ENCODE results near the gene CREB3L2.
"Not testable (repeated sequence)": the region's sequence is repeated elsewhere in the genome, so short reads cannot be mapped to it uniquely, and the experiment has no call there.

The CREB3L2 gene

GRCh38 chr7:137968339-137968738, 33.5 kb downstream of the CREB3L2 start:
- DNase-seq (ENCODE audit: low spot score) = not testable (repeated sequence)

- DNase-seq (ENCODE audit: low spot score) = no peak
These were observed 34.5 kb downstream of the CREB3L2 start for GRCh38 chr7:137967143-137968018.

- no peak for DNase-seq (ENCODE audit: low spot score)
These were observed 35.2 kb downstream of the CREB3L2 start for GRCh38 chr7:137966641-137967142.

GRCh38 chr7:137965942-137966640, 35.8 kb downstream of the CREB3L2 start:
- DNase-seq (ENCODE audit: low spot score) = no peak

DNA sequence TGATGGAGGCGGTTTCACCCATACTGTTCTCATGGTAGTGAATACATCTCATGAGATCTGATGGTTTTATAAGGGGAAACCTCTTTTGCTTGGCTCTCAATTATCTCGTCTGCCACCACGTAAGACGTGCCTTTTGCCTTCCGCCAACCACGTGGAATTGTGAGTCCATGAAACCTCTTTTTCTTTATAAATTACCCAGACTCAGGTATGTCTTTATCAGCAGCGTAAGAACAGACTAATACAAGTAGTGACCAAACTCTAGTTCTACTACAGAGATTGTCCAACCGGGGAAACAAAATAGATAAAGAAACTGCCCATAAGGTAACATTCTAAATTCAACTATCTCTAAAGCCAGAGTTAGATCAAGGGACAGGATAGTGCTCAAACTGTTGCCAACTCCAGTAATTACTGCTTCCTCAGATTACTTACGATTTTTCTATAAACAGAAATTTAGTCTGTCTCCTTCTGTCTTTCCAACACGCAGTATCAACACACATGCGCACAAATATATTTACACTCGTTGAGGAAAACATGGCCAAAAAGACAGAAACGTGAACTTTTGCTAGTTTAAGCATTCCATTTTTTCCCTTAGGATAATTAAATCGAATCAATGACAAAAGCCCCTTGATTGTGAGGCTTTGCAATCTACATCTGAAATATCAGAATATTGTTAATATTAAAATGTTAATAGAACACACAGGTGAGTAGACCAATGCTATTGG, 36.9 kb downstream of the CREB3L2 start:
- DNase-seq (ENCODE audit: low spot score) = no peak

- no peak for DNase-seq (ENCODE audit: low spot score)
These were observed 38.9 kb downstream of the CREB3L2 start for GRCh38 chr7:137962875-137963507.

GRCh38 chr7:137962491-137962874, 39.4 kb downstream of the CREB3L2 start:
- DNase-seq (ENCODE audit: low spot score) = no peak

GRCh38 chr7:137961200-137962177, 40.4 kb downstream of the CREB3L2 start:
- DNase-seq (ENCODE audit: low spot score) = no peak

DNA sequence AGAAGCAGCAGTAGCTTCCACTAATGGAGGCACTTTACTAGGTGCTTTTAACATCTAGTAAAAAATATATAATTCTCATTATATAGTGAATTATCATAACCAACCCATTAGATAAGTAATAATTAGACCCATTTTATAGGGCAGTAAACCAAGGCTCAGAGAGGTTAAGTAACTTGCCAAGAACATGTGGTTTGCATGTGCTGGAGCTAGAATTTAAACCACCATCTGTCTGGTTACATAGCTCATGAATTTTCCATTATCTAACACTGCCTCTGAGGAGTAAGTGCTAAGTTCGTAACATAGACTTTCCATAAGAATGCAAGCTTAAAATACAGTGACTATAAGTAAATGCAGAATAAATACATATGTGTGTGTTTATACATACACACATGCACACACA, 41.9 kb downstream of the CREB3L2 start:
- no peak for DNase-seq (ENCODE audit: low spot score)

DNA sequence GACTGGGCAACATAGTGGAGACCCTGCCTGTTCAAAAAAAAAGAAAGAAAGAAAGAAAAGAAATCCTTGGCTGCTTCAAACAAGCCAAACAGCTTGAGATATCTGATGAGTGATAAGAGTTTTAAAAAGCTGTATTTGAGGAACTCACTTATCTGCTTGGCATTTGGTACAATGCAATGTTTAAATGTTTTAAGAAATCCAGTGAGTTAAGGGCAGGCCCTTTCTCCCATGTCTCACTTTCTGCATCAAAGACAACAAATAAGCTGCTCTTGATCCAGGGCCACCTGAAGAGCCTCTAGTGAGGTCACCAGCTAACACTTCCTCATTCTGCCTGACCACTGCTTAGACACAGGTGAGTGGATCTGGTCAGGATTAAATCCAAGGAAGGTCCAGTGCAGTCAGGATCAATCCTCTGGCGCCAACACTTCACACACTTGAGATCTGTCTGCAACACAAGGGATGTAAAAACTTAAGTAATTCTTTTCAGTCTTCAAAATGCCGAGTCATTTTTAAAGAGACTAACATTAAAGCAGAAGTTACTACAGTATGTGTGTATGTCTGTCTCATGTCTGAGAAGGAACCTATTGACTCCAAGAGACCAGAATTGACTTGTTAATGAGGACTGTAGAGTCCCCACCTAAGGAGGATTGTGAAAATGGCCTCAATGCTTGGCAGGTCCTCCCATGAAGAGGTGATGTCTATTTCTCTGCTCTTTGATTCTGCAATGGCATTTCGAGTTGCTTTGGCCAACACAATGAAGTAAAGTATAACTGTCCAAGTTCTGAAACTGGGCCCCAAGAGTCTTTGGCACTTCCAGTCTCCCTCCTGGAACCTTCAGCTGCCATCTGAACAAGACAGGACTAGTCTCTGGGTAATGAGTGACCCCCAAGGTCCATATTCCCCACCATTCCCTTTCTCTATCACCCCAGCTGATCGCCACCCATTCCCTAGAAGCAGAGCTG, 43.1 kb downstream of the CREB3L2 start:
- DNase-seq (ENCODE audit: low spot score) = no peak

GRCh38 chr7:137957887-137958286, 44.0 kb downstream of the CREB3L2 start:
- DNase-seq (ENCODE audit: low spot score) = no peak

DNA sequence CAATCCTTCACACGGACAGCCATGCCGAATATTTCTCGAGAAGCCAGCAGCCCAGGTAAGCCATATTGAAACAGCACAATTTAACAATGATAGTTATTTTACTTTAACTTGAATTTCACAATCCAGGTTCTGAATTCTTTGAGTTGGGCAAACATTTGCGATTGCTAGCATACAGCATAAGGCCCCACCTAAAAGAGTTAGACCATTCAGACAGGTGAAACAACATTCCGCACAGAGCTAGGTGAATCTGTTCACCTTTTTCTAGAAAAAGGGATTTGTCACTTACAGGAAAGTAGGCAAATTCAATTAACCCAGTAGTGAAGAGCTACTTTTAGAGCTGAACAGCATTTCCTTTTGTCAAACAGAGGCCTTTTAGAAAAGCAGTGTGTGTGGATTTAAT, 45.3 kb downstream of the CREB3L2 start:
- no peak for DNase-seq (ENCODE audit: low spot score)

GRCh38 chr7:137956183-137956582, 45.7 kb downstream of the CREB3L2 start:
- DNase-seq (ENCODE audit: low spot score) = no peak

- no peak for DNase-seq (ENCODE audit: low spot score)
These were observed 47.3 kb downstream of the CREB3L2 start for GRCh38 chr7:137954614-137955013.

- DNase-seq (ENCODE audit: low spot score) = no peak
These were observed 48.0 kb downstream of the CREB3L2 start for GRCh38 chr7:137953665-137954470.

DNA sequence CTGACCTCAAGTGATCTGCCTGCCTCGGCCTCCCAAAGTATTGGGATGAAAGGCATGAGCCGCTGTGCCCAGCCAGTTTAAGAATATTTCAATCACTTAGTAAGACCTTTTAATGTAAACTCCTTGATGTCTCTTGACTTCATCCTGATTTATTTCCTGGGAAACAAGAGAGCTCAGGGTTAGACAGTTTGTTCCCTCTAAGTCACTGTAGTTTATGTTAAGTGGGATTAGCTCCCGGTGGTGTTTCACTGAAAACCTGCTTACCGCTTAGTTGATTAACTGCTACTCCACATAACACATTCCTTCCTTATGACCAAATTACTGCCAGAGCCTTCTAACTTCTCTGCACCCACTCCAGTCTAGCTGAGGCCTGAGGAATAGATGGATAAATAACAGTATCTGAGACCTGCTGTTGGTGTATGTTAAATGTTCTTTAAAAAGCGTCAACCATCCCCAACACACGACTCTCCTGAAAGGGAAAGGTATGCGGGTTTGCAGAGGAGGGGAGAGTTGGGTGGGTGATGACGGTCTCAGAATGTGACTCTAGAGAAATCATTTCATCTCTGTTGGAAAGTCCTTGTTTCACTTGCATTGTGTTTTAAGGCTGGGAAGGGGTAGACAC, 48.7 kb downstream of the CREB3L2 start:
- DNase-seq (ENCODE audit: low spot score) = no peak

GRCh38 chr7:137952426-137952805, 49.5 kb downstream of the CREB3L2 start:
- DNase-seq (ENCODE audit: low spot score) = no peak

DNA sequence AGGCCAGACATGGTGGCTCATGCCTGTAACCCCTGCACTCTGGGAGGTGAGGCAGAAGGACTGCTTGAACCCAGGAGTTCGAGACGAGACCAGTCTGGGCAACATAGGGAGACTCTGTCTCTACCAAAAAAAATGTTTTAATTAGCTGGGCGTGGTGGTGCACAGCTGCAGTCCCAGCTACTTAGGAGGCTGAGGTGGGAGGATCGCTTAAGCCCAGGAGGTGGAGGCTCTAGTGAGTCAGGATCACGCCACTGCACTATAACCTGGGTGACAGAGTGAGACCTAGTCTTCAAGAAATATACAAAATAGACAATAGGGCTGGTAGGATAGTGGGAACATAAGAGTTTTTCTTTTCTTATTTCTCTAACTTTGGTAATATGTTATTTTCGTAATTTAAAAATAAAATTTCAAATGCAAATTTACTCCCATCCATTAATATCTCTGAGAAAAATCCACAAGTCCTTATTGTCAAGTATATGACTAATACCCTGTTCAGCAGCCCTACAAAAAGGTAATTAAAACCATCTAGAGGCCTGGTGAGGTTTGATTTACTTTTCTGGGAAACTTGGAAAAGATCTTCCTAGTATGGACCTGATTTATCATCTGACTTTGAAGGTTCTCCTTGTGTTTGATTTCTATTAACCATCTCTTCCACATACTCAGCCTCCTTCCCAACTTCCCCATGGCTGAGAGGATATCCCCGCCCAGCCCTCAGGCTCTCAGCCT, 50.0 kb downstream of the CREB3L2 start:
- DNase-seq (ENCODE audit: low spot score) = no peak
